HL-60 (cell line): ENCODE results near the gene CSRNP3.

Experiments
- DNase-seq, 2 experiments: peaks; one replicate each; pipeline ENCODE4 v3.0.0-alpha.2; 2010 to 2020; ENCODE audit warnings: low read depth in 1 of 2, low spot score in 1 of 2
- H3K27ac ChIP-seq: fragments of 250-450 bp; sonication (Bioruptor Pico); replicated peaks from 2 replicates; pipeline ENCODE4 v1.5.1; 2020; ENCODE audit warnings: mild to moderate bottlenecking, moderate library complexity
- H3K27me3 ChIP-seq: fragments of 250-450 bp; sonication (Bioruptor Pico); 2 replicates; pipeline ENCODE4 v1.5.1; 2021; ENCODE audit warnings: mild to moderate bottlenecking, moderate library complexity; ENCODE audit not compliant: insufficient read depth, poor library complexity, severe bottlenecking
- H3K4me3 ChIP-seq: replicated peaks from 2 replicates; pipeline ENCODE4 v1.5.1; 2011; ENCODE audit warnings: mild to moderate bottlenecking, control low read depth, low read length; ENCODE audit not compliant: insufficient read depth
- CTCF ChIP-seq: IDR thresholded peaks from one replicate; pipeline ENCODE4 v1.5.1; 2011; ENCODE audit warnings: low read length, control low read depth, inconsistent platforms; ENCODE audit not compliant: insufficient read depth
- GABPA ChIP-seq: IDR thresholded peaks from 2 replicates; pipeline ENCODE4 v1.6.1; 2012; ENCODE audit warnings: low read depth
- POLR2AphosphoS5 ChIP-seq: IDR thresholded peaks from 2 replicates; pipeline ENCODE4 v1.6.1; 2012; ENCODE audit warnings: low read depth
- SPI1 ChIP-seq: IDR thresholded peaks from 2 replicates; pipeline ENCODE4 v1.6.1; 2012; ENCODE audit warnings: low read depth, mild to moderate bottlenecking, borderline replicate concordance
- long read RNA-seq: library from polyadenylated mRNA; unstranded; transcript quantifications from one replicate; pipeline ENCODE4 v2.0.0, GENCODE V29; 2020
- TF ChIP-seq, protein P1 (sequence below): IDR thresholded peaks from 2 replicates; pipeline ENCODE4 v1.6.1; 2012; ENCODE audit warnings: low read depth; ENCODE audit not compliant: insufficient replicate concordance

The CSRNP3 gene
- long read RNA-seq = 0 reads

DNA sequence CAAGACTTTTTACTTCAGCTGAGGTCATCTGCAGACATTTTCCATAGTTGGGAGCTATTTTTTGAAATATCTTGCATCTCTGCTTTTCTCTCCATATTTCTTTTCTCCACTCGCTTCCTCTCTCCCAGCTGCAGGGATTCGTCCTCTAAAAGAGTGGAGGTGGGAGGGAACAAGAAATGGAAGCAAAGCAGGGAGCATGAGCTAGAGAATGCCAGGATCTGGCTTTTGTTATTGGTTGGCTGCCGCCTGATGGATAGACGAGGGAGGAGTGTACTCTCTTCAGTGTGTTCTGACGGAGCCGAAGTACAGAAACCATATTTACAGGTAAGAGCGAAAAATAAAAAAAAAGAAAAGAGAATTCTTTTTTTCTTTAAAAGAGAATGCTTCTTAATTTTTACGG, at the start of gene CSRNP3:
Gene CSRNP3 (plus strand): TSS at position 282 of the 400 bp plus-strand sequence. CDS start 125,368 bp downstream, outside the sequence.
- TF ChIP-seq, protein P1, sequence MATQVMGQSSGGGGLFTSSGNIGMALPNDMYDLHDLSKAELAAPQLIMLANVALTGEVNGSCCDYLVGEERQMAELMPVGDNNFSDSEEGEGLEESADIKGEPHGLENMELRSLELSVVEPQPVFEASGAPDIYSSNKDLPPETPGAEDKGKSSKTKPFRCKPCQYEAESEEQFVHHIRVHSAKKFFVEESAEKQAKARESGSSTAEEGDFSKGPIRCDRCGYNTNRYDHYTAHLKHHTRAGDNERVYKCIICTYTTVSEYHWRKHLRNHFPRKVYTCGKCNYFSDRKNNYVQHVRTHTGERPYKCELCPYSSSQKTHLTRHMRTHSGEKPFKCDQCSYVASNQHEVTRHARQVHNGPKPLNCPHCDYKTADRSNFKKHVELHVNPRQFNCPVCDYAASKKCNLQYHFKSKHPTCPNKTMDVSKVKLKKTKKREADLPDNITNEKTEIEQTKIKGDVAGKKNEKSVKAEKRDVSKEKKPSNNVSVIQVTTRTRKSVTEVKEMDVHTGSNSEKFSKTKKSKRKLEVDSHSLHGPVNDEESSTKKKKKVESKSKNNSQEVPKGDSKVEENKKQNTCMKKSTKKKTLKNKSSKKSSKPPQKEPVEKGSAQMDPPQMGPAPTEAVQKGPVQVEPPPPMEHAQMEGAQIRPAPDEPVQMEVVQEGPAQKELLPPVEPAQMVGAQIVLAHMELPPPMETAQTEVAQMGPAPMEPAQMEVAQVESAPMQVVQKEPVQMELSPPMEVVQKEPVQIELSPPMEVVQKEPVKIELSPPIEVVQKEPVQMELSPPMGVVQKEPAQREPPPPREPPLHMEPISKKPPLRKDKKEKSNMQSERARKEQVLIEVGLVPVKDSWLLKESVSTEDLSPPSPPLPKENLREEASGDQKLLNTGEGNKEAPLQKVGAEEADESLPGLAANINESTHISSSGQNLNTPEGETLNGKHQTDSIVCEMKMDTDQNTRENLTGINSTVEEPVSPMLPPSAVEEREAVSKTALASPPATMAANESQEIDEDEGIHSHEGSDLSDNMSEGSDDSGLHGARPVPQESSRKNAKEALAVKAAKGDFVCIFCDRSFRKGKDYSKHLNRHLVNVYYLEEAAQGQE = no peak
- TF ChIP-seq POLR2AphosphoS5 (no peak), CTCF (no peak), SPI1 (no peak), GABPA (no peak)
- H3K27ac ChIP-seq = no peak within 1 kb of the TSS
- DNase-seq = no peak
- no peaks in the 10 kb centered on the region for H3K27me3 ChIP-seq
- H3K4me3 ChIP-seq = no peak within 1 kb of the TSS

DNA sequence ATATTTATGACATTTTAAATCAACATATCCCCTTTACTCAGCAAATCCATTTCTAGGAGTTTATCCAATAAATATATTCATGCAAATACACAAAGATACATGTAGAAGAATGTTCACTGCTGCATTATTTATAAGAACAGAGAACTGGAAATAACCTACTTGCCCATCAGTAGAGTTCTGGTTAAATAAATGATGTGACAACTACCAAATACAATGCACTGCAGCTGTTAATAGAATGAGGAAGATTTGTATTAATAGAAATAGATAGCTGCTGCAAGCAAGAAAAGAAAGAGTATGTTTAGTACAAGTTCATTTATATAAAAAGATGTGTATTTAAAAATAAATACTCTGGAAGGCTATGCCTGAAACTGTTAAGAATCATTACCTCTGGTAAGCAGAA, 49.3 kb upstream of the CSRNP3 start:
- Histone ChIP-seq H3K27me3 (no peaks in the 10 kb centered on the region), H3K27ac (no peak overlapping the region), H3K4me3 (no peak overlapping the region)
- TF ChIP-seq CTCF (no peak), POLR2AphosphoS5 (no peak), SPI1 (no peak), GABPA (no peak)
- TF ChIP-seq, protein P1 = no peak
- no peak for DNase-seq

- TF ChIP-seq GABPA = no peak
- TF ChIP-seq, protein P1 = no peak
- no peak for TF ChIP-seq SPI1
- no peak for TF ChIP-seq POLR2AphosphoS5
- TF ChIP-seq CTCF = no peak
- no peaks in the 10 kb centered on the region for H3K27me3 ChIP-seq
- H3K27ac ChIP-seq = no peak overlapping the region
- H3K4me3 ChIP-seq = no peak overlapping the region
- no peak for DNase-seq
Measured at GRCh38 chr2:165423081-165423480, 46.4 kb upstream of the CSRNP3 start.
